Measurements from ENCODE around the gene CASR. TPM values are rescaled to one million over a fixed set of nuclear protein-coding genes. Genes with fewer than 3 reads are reported as not detected.

The CASR gene, protein sequence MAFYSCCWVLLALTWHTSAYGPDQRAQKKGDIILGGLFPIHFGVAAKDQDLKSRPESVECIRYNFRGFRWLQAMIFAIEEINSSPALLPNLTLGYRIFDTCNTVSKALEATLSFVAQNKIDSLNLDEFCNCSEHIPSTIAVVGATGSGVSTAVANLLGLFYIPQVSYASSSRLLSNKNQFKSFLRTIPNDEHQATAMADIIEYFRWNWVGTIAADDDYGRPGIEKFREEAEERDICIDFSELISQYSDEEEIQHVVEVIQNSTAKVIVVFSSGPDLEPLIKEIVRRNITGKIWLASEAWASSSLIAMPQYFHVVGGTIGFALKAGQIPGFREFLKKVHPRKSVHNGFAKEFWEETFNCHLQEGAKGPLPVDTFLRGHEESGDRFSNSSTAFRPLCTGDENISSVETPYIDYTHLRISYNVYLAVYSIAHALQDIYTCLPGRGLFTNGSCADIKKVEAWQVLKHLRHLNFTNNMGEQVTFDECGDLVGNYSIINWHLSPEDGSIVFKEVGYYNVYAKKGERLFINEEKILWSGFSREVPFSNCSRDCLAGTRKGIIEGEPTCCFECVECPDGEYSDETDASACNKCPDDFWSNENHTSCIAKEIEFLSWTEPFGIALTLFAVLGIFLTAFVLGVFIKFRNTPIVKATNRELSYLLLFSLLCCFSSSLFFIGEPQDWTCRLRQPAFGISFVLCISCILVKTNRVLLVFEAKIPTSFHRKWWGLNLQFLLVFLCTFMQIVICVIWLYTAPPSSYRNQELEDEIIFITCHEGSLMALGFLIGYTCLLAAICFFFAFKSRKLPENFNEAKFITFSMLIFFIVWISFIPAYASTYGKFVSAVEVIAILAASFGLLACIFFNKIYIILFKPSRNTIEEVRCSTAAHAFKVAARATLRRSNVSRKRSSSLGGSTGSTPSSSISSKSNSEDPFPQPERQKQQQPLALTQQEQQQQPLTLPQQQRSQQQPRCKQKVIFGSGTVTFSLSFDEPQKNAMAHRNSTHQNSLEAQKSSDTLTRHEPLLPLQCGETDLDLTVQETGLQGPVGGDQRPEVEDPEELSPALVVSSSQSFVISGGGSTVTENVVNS
- not detected in 2 replicates for total RNA-seq

DNA sequence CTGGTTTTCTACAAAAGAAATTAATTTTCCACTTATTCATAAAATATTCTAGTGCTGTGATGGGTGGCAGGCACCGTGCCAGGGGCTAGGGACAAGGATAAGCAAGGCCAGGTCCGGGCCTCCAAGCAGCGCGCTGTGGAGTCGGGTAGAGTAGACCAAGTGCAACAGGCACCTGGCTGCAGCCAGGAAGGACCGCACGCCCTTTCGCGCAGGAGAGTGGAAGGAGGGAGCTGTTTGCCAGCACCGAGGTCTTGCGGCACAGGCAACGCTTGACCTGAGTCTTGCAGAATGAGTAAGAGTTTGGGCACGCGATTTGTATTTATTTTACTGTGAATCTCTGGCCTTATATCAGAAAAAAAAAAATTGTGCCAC is at the start of gene CASR:
Gene CASR, plus strand, starts transcription at position 148 of the 372 bp plus-strand sequence. CDS start 70,522 bp downstream, outside the sequence.

DNA sequence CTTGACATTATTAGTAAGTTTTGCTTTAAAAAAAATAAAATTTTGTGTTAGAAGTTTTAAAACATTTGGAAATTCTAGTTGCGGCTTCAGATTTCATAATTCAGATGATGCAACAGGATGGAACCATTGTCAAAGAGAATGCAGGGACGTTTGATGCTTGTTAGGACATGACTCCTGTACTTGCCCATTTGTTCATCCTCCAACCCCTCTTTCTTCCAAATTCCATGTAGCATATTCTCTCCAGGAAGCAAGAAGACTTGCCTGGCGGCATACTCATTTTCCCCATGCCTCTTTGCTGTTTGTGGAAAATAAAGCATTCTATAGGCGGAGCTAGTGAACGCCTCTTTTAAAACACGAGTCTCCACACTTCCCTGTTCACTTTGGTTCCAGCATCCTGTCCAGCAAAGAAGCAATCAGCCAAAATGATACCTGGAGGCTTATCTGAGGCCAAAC is 141.4 kb downstream of the CASR start, which contains the start of gene CSTA:
Gene CSTA, plus strand, starts transcription at position 378 of the 453 bp plus-strand sequence. Its CDS starts 45 bp downstream, at position 423.

Other genes with a start within 250 kb of the CASR start
- not detected in 2 replicates for gene ILDR1, start 161.4 kb upstream of the CASR start, total RNA-seq
- gene CD86, start 128.3 kb upstream of the CASR start, total RNA-seq = not detected in 2 replicates
- 0.44 TPM in 1 of 2 replicates, not detected in the other for gene CSTA, start 141.6 kb downstream of the CASR start, total RNA-seq
- gene MIX23, start 199.6 kb downstream of the CASR start, total RNA-seq = 17.3 and 27.3 TPM in 2 replicates
- gene FAM162A, start 200.5 kb downstream of the CASR start, total RNA-seq = 4.3 and 5.5 TPM in 2 replicates
- 4.6 and 6.6 TPM in 2 replicates for gene WDR5B, start 232.4 kb downstream of the CASR start, total RNA-seq